ENCODE measurements around the gene ANO3. TPM values are rescaled to one million over a fixed set of nuclear protein-coding genes. Genes with fewer than 3 reads are reported as not detected.

The ANO3 gene
- total RNA-seq, 1 donor from 2014 or later = not detected

DNA sequence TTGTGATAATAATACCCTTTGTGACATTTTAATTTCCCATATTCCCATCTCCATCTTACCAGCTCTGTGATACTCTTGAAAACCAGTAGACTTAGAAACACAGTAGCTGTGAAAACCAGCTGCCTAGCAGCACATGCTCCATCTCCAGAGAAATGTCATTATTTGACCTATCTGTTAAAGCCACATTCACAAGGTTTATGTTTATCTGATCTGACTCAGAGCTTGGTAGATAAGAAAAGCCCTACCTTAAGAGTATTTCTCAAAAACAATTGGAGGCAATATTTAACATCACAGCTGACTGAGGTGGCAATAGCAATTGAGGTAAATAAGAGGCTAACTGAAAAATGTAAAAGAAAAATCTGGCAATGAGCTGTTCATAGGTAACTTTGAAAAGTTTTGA lies 8.1 kb upstream of the ANO3 start:
- H3K27ac ChIP-seq = no peak overlapping the region
- intact Hi-C loops (cut with DNase I) = no loop called here
- H3K4me3 ChIP-seq = no peak overlapping the region
- no peaks in the 10 kb centered on the region for H3K36me3 ChIP-seq
- H3K27me3 ChIP-seq = no peaks in the 10 kb centered on the region
- no peak for TF ChIP-seq POLR2AphosphoS5 (IDR thresholded peaks at IDR 0.05; ENCODE audit: insufficient read depth in 1 of 2, low read depth in 1 of 2)
- TF ChIP-seq, protein P1, sequence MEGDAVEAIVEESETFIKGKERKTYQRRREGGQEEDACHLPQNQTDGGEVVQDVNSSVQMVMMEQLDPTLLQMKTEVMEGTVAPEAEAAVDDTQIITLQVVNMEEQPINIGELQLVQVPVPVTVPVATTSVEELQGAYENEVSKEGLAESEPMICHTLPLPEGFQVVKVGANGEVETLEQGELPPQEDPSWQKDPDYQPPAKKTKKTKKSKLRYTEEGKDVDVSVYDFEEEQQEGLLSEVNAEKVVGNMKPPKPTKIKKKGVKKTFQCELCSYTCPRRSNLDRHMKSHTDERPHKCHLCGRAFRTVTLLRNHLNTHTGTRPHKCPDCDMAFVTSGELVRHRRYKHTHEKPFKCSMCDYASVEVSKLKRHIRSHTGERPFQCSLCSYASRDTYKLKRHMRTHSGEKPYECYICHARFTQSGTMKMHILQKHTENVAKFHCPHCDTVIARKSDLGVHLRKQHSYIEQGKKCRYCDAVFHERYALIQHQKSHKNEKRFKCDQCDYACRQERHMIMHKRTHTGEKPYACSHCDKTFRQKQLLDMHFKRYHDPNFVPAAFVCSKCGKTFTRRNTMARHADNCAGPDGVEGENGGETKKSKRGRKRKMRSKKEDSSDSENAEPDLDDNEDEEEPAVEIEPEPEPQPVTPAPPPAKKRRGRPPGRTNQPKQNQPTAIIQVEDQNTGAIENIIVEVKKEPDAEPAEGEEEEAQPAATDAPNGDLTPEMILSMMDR (IDR thresholded peaks at IDR 0.05) = no peak
- TF ChIP-seq POLR2A (IDR thresholded peaks at IDR 0.05) = no peak
- H3K4me1 ChIP-seq = no peaks in the 10 kb centered on the region
- no peaks in the 10 kb centered on the region for H3K9me3 ChIP-seq
- no peak for DNase-seq (ENCODE audit: extremely low spot score in 2 of 2)

DNA sequence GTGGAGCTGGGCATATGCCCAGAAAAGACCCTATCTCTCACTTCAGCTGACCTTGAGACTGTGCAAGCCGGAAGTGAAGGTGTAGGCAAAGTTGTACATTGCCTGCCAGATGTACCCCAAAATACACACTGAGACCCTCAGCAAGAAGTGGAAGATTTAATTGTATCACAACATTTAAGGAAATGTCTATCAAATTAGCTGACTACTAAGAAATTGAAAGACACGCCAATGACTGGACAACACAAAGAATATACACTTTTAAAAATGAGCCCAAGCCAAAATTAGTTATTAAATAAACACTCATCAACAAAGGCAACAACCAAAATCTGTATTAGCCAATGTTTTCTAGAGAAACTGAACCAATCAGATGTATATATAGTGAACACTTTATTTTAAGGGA lies 7.7 kb upstream of the ANO3 start:
- TF ChIP-seq POLR2AphosphoS5 (IDR thresholded peaks at IDR 0.05; ENCODE audit: insufficient read depth in 1 of 2, low read depth in 1 of 2) (no peak), POLR2A (IDR thresholded peaks at IDR 0.05) (no peak)
- TF ChIP-seq, protein P1 (IDR thresholded peaks at IDR 0.05) = no peak
- H3K4me1 ChIP-seq = no peaks in the 10 kb centered on the region
- H3K27me3 ChIP-seq = no peaks in the 10 kb centered on the region
- no peak for DNase-seq (ENCODE audit: extremely low spot score in 2 of 2)
- intact Hi-C loops (cut with DNase I) = no loop called here
- no peaks in the 10 kb centered on the region for H3K36me3 ChIP-seq
- no peaks in the 10 kb centered on the region for H3K9me3 ChIP-seq
- no peak overlapping the region for H3K4me3 ChIP-seq
- H3K27ac ChIP-seq = no peak overlapping the region

DNA sequence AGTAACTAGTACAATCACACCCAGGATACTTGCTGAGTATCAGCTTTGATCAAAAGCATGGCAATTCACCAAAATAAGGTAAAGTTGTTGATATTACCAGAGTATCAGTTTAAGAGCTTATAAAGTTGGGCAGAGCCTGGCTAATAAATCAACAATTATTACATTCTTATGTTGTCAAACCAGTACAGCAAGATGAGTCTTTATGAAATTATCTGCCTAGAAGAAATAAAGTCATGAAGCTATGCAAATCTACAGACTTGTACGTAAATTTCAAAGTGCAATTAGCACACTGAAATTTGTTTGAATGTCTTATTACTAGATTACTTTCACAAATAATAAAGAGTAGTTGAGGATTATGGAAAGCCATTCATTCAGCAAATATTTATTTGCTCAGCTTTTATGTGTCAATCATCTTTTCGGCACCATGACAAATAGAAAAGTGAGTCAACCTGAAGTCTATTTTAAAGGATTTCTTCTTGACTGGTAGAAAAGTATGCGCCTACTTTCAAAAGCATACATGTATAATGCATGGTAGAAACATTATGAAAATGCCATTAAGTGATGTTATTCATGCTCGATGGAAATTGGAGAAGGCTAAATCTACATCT lies 5.0 kb upstream of the ANO3 start:
- H3K4me3 ChIP-seq = no peak overlapping the region
- intact Hi-C loops (cut with DNase I) = no loop called here
- H3K36me3 ChIP-seq = no peaks in the 10 kb centered on the region
- no peaks in the 10 kb centered on the region for H3K27me3 ChIP-seq
- H3K4me1 ChIP-seq = peaks cover 2% of the 10 kb centered on the region
- H3K27ac ChIP-seq = no peak overlapping the region
- H3K9me3 ChIP-seq = no peaks in the 10 kb centered on the region
- TF ChIP-seq POLR2AphosphoS5 (IDR thresholded peaks at IDR 0.05; ENCODE audit: insufficient read depth in 1 of 2, low read depth in 1 of 2) = no peak
- TF ChIP-seq POLR2A (IDR thresholded peaks at IDR 0.05) = no peak
- TF ChIP-seq, protein P1 (IDR thresholded peaks at IDR 0.05) = no peak
- no peak for DNase-seq (ENCODE audit: extremely low spot score in 2 of 2)

DNA sequence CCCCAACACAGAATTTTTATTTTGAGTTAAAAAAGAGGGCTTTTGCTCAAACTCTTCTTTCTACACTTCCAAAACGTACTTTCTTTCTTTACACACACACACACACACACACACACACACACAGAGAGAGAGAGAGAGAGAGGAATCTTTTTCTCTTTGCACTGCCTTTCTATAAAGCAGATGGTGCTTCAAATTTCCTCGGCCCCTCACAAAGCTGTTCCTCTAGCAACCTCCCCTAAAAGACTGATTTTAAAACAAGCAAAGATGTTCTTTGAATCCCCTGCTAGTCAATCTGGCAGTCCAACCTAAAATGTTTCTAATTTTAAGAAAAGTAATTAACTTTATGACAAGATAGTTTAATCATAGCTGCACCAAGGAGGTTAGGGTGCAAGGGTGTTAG lies 2.7 kb upstream of the ANO3 start:
- H3K4me1 ChIP-seq = peaks cover 7% of the 10 kb centered on the region
- no peaks in the 10 kb centered on the region for H3K27me3 ChIP-seq
- H3K4me3 ChIP-seq = no peak overlapping the region
- no peak overlapping the region for H3K27ac ChIP-seq
- no peaks in the 10 kb centered on the region for H3K36me3 ChIP-seq
- H3K9me3 ChIP-seq = no peaks in the 10 kb centered on the region
- no peak for TF ChIP-seq POLR2AphosphoS5 (IDR thresholded peaks at IDR 0.05; ENCODE audit: insufficient read depth in 1 of 2, low read depth in 1 of 2)
- TF ChIP-seq, protein P1 (IDR thresholded peaks at IDR 0.05) = no peak
- TF ChIP-seq POLR2A (IDR thresholded peaks at IDR 0.05) = no peak
- intact Hi-C loops (cut with DNase I) = no loop called here
- DNase-seq (ENCODE audit: extremely low spot score in 2 of 2) = no peak

DNA sequence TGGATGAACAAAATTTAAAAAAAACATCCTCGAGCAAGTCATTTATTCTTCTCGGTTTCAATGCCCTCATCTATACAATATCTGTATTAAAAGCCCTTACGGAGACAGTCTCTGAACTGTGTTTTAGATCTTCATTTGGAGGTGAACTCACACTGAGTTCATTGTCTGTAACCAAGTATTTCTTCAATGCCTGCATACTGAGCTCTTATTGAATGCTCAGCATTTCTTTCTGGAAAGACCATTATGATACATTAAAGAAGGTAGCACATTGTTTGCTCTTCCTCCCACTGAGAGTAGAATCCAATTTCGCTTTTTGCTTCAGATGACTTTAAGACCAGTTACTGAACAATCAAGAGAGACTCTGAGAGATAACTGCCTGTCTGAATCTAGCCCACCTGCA lies 1.7 kb upstream of the ANO3 start:
- no peaks in the 10 kb centered on the region for H3K9me3 ChIP-seq
- H3K4me3 ChIP-seq = no peak overlapping the region
- intact Hi-C loops (cut with DNase I) = no loop called here
- no peak for DNase-seq (ENCODE audit: extremely low spot score in 2 of 2)
- no peak for TF ChIP-seq POLR2A (IDR thresholded peaks at IDR 0.05)
- no peak for TF ChIP-seq POLR2AphosphoS5 (IDR thresholded peaks at IDR 0.05; ENCODE audit: insufficient read depth in 1 of 2, low read depth in 1 of 2)
- TF ChIP-seq, protein P1 (IDR thresholded peaks at IDR 0.05) = no peak
- no peak overlapping the region for H3K27ac ChIP-seq
- H3K4me1 ChIP-seq = peaks cover 7% of the 10 kb centered on the region
- no peaks in the 10 kb centered on the region for H3K27me3 ChIP-seq
- no peaks in the 10 kb centered on the region for H3K36me3 ChIP-seq

Measured in vagina (tissue), 2 donors.